Measurements from ENCODE around the gene OR2V2.

DNA sequence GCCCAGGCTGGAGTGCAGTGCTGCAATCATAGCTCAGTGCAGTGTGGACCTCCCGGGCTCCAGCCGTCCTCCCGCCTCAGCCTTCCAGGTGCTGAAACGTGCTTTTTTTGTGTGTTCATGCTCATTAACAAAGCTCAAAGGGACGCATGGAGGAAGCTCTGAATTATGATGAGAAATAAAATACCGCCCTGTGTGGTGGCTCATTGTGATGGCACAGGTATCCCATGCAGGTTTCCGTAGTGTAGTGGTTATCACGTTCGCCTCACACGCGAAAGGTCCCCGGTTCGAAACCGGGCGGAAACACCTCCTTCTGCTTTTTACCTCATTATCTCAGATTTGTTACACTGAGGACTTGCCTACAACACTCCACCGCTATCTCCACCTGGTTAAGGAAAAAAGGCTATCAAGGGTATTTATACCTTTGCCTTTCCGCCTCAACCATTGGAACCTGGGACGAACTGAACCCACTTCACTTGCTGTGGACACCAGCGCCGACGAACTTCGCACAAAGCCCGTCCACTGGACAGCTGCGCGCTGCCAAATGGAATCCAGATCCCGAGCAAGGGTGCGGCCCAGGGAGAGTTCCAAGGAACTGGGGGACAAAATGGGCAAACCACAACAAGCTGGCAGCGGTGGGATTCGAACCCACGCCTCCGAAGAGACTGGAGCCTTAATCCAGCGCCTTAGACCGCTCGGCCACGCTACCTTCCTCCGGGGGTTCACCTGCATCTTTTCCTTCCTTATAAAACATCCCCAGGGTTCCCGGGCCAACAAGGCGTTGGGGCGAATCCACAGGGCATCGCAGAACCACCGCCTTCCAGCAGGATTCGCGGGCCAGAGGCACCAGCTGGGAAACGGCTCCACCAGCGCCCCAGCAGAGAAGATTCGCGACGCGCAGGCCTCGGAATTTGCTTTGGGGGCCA, 26.3 kb downstream of the OR2V2 start:
- TF ChIP-seq, protein P1, sequence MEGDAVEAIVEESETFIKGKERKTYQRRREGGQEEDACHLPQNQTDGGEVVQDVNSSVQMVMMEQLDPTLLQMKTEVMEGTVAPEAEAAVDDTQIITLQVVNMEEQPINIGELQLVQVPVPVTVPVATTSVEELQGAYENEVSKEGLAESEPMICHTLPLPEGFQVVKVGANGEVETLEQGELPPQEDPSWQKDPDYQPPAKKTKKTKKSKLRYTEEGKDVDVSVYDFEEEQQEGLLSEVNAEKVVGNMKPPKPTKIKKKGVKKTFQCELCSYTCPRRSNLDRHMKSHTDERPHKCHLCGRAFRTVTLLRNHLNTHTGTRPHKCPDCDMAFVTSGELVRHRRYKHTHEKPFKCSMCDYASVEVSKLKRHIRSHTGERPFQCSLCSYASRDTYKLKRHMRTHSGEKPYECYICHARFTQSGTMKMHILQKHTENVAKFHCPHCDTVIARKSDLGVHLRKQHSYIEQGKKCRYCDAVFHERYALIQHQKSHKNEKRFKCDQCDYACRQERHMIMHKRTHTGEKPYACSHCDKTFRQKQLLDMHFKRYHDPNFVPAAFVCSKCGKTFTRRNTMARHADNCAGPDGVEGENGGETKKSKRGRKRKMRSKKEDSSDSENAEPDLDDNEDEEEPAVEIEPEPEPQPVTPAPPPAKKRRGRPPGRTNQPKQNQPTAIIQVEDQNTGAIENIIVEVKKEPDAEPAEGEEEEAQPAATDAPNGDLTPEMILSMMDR (IDR thresholded peaks at IDR 0.05) = no peak
- TF ChIP-seq EP300 (IDR thresholded peaks at IDR 0.05) (no peak), POLR2AphosphoS5 (IDR thresholded peaks at IDR 0.05) (no peak)
